Forelimb muscle (tissue), 1 donor: ENCODE measurements around the gene NCAPG2. TPM values are rescaled to one million over a fixed set of nuclear protein-coding genes. Genes with fewer than 3 reads are reported as not detected.
"Not testable (repeated sequence)": the region's sequence is repeated elsewhere in the genome, so short reads cannot be mapped to it uniquely, and the experiment has no call there.

Experiments used
- DNase-seq: peaks from one replicate; pipeline ENCODE4 v3.0.0-alpha.2; 2013; ENCODE audit warnings: low read depth
- polyA plus RNA-seq: library from polyadenylated mRNA; unstranded; fragments of 120-200 nt; gene quantifications from one replicate; pipeline ENCODE4 v1.2.1, GENCODE V29; 2013; ENCODE audit not compliant: insufficient read length

NCAPG2 gene
- polyA plus RNA-seq, 1 donor = 11.3 TPM

DNA sequence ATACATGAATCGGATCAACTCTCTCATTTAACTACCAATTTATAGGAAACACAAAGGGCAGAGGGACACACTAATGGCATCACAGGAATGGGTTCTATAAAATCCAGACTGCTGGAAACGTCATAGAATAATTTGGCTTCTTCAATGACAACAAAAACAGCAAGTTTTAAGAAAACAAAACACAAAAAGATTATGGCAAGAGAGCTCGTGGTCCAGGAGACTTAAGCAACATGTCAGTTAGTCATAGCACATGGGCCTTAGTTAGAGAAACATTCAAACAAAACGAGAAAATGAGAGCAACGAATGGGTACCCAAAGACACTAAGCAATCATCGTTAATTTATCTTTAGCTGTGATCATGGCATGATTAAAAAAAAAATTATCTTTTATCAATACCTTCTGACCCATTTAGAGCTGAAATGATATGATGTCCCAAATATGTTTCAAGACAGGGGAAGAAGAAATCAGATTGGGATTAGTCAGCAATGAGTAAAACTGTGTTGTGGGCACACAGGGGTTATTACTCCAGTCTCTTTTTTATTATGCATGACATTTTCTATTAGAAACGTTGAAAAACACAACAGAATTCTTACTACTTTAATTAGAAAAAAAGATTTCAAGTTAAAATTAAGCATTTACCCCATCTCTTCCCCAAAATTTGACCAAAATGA, 28.3 kb downstream of the NCAPG2 start:
- no peak for DNase-seq

DNA sequence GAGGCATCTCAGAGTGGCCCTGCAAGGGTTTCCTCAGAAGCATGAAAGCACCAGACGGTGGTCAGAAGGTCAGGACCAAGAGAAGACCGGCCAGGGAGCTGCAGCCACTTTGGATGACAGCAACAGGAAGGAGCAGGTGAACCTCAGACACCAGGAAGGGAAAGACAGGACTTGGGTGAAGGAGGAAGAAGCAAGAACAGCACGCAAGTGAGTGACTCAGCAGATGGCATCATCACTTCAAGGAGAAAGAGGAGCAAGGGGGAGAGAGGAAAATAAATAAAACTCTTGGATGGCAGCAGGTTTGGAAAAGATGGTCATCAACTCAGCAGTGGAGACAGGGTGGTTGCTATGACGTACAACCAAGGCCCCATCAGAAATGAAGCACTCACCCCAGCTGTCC, 31.6 kb downstream of the NCAPG2 start:
- DNase-seq = no peak

DNA sequence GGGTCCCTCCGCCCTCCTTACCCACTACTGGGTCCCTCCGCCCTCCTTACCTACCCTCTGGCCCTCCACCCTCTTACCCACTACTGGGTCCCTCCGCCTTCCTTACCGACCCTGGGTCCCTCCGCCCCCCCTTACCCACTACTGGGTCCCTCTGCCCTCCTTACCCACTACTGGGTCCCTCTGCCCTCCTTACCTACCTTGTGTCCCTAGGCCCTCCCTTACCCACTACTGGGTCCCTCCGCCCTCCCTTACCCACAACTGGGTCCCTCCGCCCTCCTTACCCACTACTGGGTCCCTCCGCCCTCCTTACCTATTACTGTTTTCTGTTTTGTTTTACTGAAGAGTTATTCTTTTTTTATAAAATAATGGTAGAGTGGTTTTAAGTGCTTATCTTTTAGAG, 36.5 kb downstream of the NCAPG2 start:
- DNase-seq = not testable (repeated sequence)

DNA sequence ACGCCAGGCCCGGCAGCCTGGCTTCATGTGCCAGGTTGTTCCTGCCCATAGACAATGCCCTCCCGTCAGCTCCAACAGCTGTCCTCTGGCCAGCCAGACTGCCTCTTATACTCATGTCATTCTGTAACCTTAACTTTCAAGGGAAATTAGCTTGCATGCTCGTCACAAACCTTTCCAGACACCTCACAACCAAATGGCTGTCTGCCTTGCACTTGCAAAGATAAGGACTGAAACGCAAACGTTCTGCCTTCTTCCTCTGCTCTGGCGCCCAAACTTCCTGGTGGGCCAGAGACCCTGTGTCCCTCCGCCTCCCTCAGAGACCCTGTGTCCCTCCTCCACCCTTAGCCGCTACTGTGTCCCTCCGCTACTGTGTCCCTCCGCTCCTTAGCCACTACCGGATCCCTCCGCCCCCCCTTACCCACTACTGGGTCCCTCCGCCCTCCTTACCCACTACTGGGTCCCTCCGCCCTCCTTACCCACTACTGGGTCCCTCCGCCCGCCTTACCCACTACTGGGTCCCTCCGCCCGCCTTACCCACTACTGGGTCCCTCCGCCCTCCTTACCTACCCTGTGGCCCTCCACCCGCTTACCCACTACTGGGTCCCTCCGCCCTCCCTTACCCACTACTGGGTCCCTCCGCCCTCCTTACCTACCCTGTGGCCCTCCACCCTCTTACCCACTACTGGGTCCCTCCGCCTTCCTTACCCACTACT, 37.5 kb downstream of the NCAPG2 start:
- not testable (repeated sequence) for DNase-seq

DNA sequence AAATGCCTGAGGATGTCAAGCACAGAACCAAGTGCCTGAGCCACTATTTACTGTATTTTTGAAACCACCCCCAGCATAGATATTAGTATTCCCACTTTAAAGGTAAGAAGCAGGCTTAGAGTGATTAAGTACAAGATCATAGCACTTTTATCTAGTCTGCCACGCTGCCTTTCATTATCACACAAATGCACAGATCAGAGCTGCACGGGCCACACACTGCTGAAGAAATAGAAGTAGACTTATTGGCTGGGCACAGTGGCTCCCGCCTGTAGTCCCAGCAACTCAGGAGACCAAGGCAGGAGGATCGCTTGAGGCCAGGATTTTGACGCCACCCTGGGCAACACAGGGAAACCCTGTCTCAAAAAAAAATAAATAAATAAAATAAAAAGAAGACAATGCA, 38.2 kb downstream of the NCAPG2 start:
- DNase-seq = no peak

DNA sequence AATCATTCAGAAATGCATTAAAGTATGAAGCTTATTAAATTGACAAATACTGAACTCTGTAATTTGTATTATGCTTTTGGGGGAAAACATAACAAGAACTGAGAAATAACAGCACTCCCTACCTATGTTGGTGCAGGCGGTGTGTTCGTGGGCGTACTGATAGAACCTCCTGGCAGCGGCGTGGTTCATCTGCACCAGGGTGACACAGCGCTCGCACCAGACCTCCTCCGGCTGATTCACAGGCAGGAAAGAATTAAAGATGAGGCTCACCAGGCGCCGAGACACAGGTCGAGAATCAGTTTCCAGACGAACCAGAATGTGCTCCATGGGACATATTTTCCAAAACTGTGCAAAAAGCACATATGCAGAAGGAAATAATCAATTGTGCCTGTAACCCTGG, 40.2 kb downstream of the NCAPG2 start:
- DNase-seq = no peak

DNA sequence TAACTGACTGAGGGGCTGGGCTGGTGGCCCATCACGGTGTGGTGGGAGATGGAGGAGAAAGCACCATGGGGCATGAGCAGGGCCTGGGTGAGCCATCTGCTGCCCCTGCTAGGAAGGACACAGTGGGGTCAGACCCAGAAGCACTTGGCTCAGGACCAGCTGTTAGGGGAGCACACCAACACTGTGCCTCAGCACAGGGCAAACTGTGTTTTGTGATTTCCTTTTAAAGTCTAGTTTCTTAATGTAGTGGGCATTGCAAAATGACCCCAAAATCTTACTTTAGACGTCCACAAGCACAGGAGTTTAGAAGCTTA, 41.2 kb downstream of the NCAPG2 start:
- DNase-seq = no peak

DNA sequence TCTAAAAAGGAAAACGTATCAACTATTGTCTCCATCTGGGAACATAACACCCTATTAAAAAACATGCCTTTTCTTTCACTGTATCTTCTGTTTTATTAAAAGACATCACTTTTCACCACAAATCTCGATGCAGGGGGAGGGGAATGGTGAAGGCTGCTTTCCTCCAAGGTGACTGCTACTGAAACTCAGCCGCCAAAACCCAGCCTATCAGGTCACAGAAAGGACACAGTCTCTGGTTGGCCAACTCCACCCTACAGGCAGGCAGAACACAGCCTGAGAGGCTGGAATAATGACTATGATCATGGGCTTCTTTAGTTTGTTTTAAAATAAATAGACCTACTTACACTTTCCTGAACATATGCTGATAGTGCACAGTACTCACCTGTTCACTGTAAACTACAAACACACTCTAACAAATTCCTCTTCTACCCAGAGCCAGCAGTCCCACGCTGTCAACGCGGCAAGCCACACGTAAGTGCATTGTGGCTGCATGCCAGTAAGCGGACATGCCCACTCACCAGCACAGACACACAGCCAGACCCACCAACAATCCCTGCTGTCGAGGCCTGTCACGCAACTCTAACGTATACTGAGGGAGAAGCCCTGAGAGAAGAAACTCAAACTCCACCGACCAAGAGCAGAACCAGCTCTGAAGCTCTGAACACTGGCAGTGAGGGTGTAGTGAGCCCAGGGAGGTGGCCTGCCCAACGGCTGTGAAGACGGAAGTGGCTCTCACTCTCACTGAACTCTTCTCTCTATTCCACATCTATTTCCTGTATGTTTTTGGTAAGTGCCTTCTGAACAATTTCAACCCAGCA, 41.8 kb downstream of the NCAPG2 start:
- DNase-seq = no peak

DNA sequence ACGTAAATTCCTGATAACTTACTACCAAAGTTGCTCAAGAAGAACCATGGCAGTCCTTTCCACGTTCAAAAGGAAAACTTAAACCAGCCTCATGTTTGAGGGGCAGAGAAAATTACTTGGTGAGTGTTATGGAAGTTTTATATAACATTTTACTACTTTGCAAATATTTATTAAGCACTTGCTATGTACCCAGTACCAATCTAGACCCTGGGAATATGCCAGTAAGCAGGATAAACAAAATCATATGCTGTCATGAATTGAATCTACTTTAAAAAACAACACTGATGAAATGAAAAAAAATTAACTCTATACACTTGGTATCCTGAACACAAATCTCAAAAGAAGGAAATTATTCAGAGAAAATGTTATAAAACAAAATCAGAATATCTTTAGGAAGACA, 46.1 kb downstream of the NCAPG2 start:
- no peak for DNase-seq

DNA sequence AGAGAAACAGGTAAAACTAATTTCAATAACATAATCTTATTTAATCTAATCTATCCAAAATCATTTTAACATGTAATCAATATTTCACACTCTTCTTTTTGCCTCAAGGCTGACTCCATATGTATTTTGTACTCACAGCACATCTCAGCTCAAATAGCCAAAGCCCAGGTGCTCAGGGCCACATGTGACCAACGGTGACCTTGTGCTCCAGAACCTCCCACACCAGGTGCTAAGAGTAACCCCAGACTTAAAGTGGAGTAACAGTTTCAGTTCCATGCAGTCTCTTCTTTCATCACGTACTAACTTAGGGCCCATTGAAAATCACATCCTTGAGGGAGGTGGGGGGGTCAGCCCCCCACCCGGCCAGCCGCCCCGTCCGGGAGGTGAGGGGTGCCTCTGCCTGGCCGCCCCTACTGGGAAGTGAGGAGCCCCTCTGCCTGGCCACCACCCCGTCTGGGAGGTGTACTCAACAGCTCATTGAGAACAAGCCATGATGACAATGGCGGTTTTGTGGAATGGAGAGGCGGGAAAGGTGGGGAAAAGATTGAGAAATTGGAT, 47.3 kb downstream of the NCAPG2 start:
- DNase-seq = no peak

DNA sequence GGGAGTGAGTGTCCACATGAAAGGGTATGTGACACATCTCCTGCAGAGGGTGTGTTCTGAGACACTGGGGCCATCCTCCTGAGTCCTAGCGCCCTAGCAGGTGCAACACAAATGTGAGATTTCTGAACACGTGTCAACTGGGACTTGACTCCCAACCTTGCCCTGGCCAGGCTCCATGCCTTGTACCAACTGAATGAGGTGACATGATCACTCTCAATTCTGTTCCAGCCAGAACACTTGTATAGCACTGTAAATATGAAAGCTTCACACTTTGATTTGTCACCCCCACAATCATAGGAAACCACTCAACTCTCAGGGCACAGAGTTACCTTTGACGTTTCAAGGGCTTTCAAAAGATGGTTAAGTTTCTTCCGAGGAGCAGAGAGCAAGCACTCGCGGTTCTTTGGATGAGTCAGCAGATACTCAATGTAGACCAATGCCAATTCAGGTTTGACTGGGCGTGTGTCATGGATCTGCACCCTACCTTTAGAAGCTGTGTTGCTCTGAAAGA, 48.6 kb downstream of the NCAPG2 start:
- no peak for DNase-seq

DNA sequence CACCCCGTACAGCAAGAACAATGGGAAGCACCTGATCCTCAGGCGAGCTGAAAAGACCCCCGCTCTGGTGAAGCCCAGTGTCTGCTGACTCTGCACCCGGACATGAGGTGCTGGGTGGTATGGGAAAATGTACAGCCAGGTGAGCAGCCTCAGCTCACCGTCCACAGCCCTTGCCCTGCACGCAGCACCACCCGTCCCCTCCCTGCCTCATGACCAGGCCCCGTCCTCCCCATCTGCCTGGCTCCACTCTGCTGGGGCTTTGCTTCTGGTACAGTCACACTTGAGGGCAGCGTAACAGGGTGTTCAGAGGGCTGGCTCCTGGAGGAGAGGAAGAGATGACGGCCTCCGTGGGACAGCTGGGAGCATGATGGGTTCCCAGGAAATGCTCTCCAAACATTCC, 49.1 kb downstream of the NCAPG2 start:
- DNase-seq = no peak

DNA sequence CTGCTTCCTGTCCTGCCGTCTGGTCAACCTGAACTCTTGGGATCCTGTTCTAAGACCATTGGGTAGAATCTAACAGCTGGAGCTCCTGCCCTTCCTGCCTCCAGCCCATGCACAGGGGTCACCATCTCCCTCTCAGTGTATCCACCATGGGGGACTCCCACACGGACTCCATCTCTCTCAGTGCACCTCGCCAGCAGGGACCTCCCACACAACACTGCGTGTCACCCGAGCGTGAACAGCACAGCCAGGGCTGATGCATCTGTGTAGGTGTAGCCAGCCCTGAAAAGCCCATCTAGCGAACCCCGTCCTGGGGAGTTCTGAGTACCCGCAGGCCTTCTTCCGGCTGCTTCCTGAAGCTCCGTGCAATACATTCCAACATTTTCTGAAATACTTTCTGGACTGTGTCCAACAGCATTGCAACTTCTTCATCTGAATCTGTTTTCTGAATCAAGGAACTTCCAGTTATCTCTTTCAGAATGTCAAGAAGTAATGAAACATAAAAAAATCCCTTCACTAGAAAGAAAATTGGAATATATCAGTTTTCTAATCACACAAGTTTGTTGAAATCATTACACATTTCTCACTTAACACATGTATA, 52.5 kb downstream of the NCAPG2 start:
- DNase-seq = no peak

DNA sequence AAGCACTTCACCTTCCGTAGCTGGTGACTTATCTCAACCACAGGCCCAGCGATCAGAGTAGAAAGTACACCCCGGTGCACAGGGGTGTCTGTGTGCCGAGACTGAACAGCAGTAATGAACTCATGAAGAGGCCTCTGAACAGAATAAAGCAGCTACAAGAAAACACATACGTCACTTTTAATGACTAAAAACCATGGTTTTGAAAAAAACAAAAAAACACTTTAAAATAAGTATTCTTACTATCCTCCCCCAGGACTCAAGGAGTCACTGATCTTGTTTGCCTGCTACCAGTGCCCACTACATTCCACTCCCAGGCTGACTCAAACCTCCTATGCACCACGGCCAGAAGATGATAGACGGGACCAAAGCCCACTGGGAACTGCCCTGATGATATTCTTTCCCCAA, 53.8 kb downstream of the NCAPG2 start:
- DNase-seq = no peak

DNA sequence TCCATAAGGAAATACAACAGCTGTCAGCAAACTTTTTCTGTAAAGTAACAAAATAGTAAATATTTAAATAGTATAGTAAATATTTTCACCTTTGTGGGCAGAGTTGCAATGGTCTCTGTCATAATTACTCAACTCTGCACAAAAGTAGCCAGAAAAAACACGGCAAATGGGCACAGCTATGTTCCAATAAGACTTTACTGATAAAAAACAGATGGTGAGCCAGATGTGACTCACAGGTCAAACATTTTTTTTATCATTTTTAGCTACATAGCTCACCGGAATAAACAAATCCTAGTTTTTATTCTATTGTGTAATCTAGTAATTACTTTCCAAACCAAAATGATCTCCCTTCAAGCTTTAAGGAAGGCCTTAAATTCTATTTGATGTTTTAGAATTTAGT, 55.3 kb downstream of the NCAPG2 start:
- no peak for DNase-seq

DNA sequence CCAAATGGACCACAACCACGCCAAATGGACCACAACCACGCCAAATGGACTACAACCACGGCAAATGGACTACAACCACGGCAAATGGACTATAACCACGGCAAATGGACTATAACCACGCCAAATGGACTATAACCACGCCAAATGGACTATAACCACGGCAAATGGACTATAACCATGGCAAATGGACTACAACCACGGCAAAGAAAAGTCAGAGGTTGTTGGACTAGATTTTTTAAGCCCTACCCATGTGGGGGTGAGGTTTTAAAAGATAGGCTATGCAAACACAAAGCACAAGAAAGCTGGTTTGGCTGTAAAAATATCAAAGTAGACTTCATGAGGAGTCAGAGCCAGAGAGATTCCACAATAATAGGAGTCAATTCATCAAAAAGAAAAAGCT, 55.8 kb downstream of the NCAPG2 start:
- DNase-seq = no peak

DNA sequence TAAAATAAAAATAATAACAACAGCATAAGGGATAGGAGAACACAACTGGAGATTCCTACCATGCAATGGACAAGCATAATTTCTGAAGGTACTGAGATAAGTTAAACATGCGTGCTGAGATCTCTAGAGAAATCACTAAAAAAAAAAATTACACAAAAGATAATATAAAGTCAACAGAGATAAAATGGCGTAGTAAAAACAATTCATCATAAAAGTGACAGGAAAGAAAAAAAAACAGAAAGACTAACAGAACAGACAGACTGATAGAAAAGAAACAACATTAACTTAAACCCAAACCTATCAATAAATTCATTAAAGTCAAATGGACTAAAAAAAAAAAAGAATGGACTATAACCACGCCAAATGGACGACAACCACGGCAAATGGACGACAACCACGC, 56.4 kb downstream of the NCAPG2 start:
- no peak for DNase-seq

DNA sequence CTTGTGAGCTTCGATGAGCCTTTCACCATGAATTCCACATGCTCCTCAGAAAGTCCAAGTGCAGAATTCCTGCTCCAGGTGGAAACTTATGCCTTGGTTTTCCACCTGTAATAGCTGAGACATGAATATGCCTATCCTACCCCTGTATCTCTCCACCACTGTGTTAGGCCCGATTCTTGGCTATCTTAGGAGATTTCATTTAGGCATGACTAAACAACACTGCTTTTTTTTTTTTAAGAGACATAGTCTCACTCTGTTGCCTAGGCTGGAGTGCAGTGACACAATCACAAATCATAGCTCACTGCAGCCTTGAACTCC, 57.2 kb downstream of the NCAPG2 start:
- no peak for DNase-seq

DNA sequence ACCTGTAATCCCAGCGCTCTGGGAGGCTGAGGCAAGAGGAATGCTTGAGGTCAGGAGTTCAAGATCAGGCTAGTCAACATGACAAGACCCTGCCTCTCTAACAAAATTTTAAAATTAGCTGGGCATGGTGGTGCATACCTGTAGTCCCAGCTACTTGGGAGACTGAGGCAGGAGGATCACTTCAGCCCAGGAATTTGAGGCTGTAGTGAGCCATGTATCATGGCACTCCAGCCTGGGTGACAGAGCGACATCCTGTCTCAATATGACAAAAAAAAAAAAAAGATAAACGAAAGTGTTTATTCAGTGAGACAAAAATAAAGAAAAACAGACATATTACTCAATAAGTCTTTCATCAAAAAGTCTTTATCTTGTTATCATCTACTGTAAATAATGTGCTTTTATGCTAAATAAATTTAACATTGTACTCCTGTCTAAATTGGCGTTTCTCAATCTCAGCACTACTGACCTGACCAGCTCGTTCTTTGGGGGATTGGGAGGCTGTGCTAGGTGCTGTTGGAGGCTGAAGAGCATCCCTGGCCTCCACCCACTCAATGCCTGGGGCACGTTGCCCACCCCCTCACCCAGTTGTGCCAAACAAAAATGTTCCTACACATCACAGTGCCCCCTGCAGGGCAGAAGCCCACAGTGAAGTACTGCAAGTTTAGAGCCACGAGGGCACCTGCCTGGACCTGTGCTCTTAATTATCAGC, 57.7 kb downstream of the NCAPG2 start:
- DNase-seq = no peak

DNA sequence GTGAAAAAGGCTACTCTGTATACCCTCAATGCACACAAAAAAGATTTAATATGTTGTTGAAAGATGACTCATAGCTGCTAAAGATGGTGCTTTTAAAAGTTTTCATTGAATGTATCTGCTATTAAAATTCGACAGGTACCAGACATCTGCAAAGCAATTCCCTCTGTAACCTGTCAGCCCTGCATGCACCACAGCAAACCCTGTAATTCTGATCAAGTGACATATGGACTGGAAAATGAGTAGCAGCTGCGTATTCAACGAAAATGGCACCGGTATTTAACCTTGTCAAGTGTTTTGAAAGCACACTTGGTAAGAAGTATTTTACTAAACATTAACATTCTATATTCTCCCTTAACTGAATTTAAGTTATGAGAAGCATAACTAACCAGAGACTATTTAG, 58.8 kb downstream of the NCAPG2 start:
- DNase-seq = no peak

DNA sequence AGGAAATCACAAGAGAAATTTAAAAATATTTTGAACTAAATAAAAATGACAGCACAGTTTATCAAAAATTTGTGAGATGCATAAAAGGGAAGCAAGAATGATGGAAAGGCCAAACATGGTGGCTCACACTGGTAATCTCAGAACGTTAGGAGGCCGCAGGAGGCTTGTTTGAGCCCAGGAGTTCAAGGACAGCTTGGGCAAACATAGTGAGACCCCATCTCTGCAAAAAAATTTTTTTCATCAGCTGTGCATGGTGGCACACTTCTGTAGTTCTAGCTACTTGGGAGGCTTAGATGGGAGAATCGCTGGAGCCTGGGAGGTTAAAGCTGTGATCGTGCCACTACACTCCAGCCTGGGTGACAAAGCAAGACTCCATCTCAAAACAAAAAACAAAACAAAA, 62.5 kb downstream of the NCAPG2 start:
- DNase-seq = no peak

DNA sequence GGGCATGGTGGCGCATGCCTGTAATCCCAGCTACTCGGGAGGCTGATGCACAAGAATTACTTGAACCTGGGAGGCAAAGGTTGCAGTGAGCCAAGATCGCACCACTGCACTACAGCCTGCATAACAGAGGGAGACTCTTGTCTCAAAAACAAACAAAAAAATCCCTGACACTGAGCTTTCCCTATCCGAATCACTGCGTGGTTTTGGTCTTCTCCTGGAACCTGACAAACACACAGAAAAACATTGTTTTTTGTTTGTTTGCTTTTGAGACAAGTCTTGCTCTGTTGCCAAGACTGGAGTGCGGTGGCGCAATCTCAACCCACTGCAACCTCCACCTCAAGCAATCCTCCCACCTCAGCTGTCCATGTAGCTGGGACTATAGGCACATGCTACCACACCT, 66.6 kb downstream of the NCAPG2 start:
- no peak for DNase-seq
